ENCODE results near the gene ANKS3. TPM values are rescaled to one million over a fixed set of nuclear protein-coding genes. Genes with fewer than 3 reads are reported as not detected.

ANKS3 gene
- total RNA-seq, 1 experiment from 2014 or later: 25.5 TPM

GRCh38 chr16:4656695-4657686, 77.1 kb downstream of the ANKS3 start:
- CTCF ChIA-PET: no interaction called here
- Histone ChIP-seq H3K27ac (ENCODE audit: low read depth, low read length) (no peak overlapping the region), H3K27me3 (ENCODE audit: insufficient read depth, low read length) (no peaks in the 10 kb centered on the region), H4K20me1 (ENCODE audit: insufficient read depth) (no peaks in the 10 kb centered on the region), H3K9me2 (ENCODE audit: insufficient read depth) (no peaks in the 10 kb centered on the region), H3K9ac (ENCODE audit: low read length) (no peak overlapping the region), H3K36me3 (ENCODE audit: control insufficient read depth in 1 of 2, insufficient read depth in 2 of 2, low read length in 2 of 2) (peaks cover 0 to 15% of the 10 kb centered on the region in 2 experiments; a peak in 2 of 4 replicates), H3K4me1 (ENCODE audit: control insufficient read depth in 1 of 2, insufficient read depth in 2 of 2, low read length in 2 of 2) (no peaks in the 10 kb centered on the region), H2AFZ (ENCODE audit: low read depth, low read length, poor library complexity, severe bottlenecking) (no peak overlapping the region), H3K4me2 (ENCODE audit: low read length) (no peak overlapping the region), H3K9me3 (ENCODE audit: control insufficient read depth in 1 of 2, insufficient read depth in 1 of 2, low read depth in 1 of 2, low read length in 2 of 2) (no peaks in the 10 kb centered on the region), H3K79me2 (ENCODE audit: insufficient read depth, low read length) (no peaks in the 10 kb centered on the region), H3K4me3 (replicated peaks in 1 of 2; ENCODE audit: low read depth in 1 of 2, low read length in 2 of 2) (no peak overlapping the region)
- no peak for DNase-seq (ENCODE audit: low read depth, low spot score)
- TF ChIP-seq CEBPB (IDR thresholded peaks at IDR 0.05; ENCODE audit: low read depth) (no peak), TCF7L2 (IDR thresholded peaks at IDR 0.05; ENCODE audit: borderline replicate concordance, extremely low read depth, insufficient read depth, insufficient read length) (no peak), ZFX (IDR thresholded peaks at IDR 0.05) (no peak), SIN3A (IDR thresholded peaks at IDR 0.05; ENCODE audit: low read depth) (no peak), MAX (IDR thresholded peaks at IDR 0.05) (no peak), RAD21 (IDR thresholded peaks at IDR 0.05; ENCODE audit: low read depth) (no peak), EGR1 (IDR thresholded peaks at IDR 0.05; ENCODE audit: low read depth) (no peak), ELF1 (IDR thresholded peaks at IDR 0.05; ENCODE audit: borderline replicate concordance, low read depth) (no peak), POLR2A (IDR thresholded peaks at IDR 0.05; ENCODE audit: borderline replicate concordance, extremely low read depth, insufficient read depth, insufficient read length) (no peak), SRF (IDR thresholded peaks at IDR 0.05; ENCODE audit: low read depth) (no peak), EZH2phosphoT487 (IDR thresholded peaks at IDR 0.05; ENCODE audit: borderline replicate concordance) (no peak), EZH2 (IDR thresholded peaks at IDR 0.05) (no peak), JUND (IDR thresholded peaks at IDR 0.05) (no peak)
- ATAC-seq: no peak
- RAD21 ChIA-PET (ENCODE audit: low non-redundant PET in 1 of 2, low total read pairs in 2 of 2, uncharacterized antibody in 2 of 2, unreplicated experiment in 2 of 2): no interaction called here
- intact Hi-C loops (cut with micrococcal nuclease): loop anchor here (10.0 kb wide), 1 partner anchor 142 kb away; no protein-coding TSS in a partner anchor
- POLR2A ChIA-PET: no interaction called here
- BruUV-seq (replicated peaks): no TSS peak
